COLO829 (cell line): Measurements from ENCODE around the gene PLIN5.

Experiments used
- DNase-seq: peaks from one replicate; pipeline ENCODE4 v3.0.0; 2012; ENCODE audit warnings: low spot score

Gene PLIN5

GRCh38 chr19:4505570-4506448, 29.2 kb downstream of the PLIN5 start:
- no peak for DNase-seq

GRCh38 chr19:4504891-4505569, 30.0 kb downstream of the PLIN5 start:
- DNase-seq, result no peak

- no peak for DNase-seq
These were observed 30.7 kb downstream of the PLIN5 start for GRCh38 chr19:4504297-4504701.

GRCh38 chr19:4503825-4504170, 31.2 kb downstream of the PLIN5 start:
- DNase-seq, result no peak

GRCh38 chr19:4503132-4503824, 31.7 kb downstream of the PLIN5 start:
- no peak for DNase-seq

- DNase-seq, result no peak
These were observed 32.5 kb downstream of the PLIN5 start for GRCh38 chr19:4502282-4503131.

- no peak for DNase-seq
These were observed 33.3 kb downstream of the PLIN5 start for GRCh38 chr19:4501691-4502090.

- no peak for DNase-seq
These were observed 34.0 kb downstream of the PLIN5 start for GRCh38 chr19:4500841-4501591.

GRCh38 chr19:4499855-4500254, 35.2 kb downstream of the PLIN5 start:
- no peak for DNase-seq

GRCh38 chr19:4499318-4499717, 35.7 kb downstream of the PLIN5 start:
- DNase-seq, result no peak

GRCh38 chr19:4498694-4499093, 36.3 kb downstream of the PLIN5 start:
- no peak for DNase-seq

GRCh38 chr19:4497770-4498389, 37.1 kb downstream of the PLIN5 start:
- DNase-seq, result no peak

- DNase-seq, result no peak
These were observed 38.7 kb downstream of the PLIN5 start for GRCh38 chr19:4496304-4496703.

- DNase-seq, result no peak
These were observed 39.6 kb downstream of the PLIN5 start for GRCh38 chr19:4495471-4495870.

GRCh38 chr19:4494691-4495064, 40.3 kb downstream of the PLIN5 start:
- no peak for DNase-seq

- DNase-seq, result no peak
These were observed 40.9 kb downstream of the PLIN5 start for GRCh38 chr19:4493929-4494690.

GRCh38 chr19:4493104-4493928, 41.7 kb downstream of the PLIN5 start:
- DNase-seq, result no peak

- no peak for DNase-seq
These were observed 42.5 kb downstream of the PLIN5 start for GRCh38 chr19:4492337-4493103.
